ENCODE data around the gene HMGCS2.

- TF ChIP-seq SP1 (IDR thresholded peaks at IDR 0.05; ENCODE audit: low read depth, low read length) (no peak), CTCF (IDR thresholded peaks at IDR 0.05 in 2 of 3, conservative IDR thresholded peaks at IDR 0.05 in 1 of 3; ENCODE audit: control insufficient read depth in 2 of 3, extremely low read depth in 1 of 3, insufficient read depth in 1 of 3, low read depth in 3 of 3, low read length in 3 of 3) (no peak), E2F8 (IDR thresholded peaks at IDR 0.05; ENCODE audit: low read depth, partially characterized antibody) (no peak), HDGF (IDR thresholded peaks at IDR 0.05) (no peak), YY1 (IDR thresholded peaks at IDR 0.05; ENCODE audit: low read depth, low read length) (no peak), RAD21 (IDR thresholded peaks at IDR 0.05; ENCODE audit: insufficient read depth, low read depth, low read length) (no peak), MAX (IDR thresholded peaks at IDR 0.05; ENCODE audit: low read depth, low read length) (no peak)
Measured at GRCh38 chr1:119744598-119744942, 24.1 kb downstream of the HMGCS2 start.
